Measurements from ENCODE around the gene BCL6.

DNA sequence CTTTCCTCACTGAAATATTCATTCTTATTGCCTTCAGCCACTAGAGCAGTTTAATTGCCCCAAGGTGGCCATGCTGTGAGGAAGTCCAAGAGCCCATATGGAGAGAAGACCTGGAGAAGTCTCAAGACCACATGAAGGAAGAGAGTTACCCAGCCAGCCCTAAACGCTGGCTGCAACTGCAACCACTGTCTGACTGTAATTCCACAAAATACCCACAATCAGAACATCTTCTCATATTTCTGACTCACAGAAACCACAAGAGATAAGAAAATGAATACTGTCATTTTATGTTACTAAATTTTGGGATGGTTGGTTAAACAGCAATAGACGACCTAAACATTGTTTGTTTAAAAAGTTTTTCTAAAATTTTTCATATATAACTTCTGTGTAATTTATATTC is 60.4 kb downstream of the BCL6 start:
- no peak for TF ChIP-seq POLR2AphosphoS5 (IDR thresholded peaks at IDR 0.05)
- TF ChIP-seq, protein P1, sequence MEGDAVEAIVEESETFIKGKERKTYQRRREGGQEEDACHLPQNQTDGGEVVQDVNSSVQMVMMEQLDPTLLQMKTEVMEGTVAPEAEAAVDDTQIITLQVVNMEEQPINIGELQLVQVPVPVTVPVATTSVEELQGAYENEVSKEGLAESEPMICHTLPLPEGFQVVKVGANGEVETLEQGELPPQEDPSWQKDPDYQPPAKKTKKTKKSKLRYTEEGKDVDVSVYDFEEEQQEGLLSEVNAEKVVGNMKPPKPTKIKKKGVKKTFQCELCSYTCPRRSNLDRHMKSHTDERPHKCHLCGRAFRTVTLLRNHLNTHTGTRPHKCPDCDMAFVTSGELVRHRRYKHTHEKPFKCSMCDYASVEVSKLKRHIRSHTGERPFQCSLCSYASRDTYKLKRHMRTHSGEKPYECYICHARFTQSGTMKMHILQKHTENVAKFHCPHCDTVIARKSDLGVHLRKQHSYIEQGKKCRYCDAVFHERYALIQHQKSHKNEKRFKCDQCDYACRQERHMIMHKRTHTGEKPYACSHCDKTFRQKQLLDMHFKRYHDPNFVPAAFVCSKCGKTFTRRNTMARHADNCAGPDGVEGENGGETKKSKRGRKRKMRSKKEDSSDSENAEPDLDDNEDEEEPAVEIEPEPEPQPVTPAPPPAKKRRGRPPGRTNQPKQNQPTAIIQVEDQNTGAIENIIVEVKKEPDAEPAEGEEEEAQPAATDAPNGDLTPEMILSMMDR (IDR thresholded peaks at IDR 0.05): no peak
- TF ChIP-seq POLR2A (IDR thresholded peaks at IDR 0.05): no peak
